Upper lobe of right lung (tissue), 1 donor: ENCODE results near the gene GATAD2A. TPM values are rescaled to one million over a fixed set of nuclear protein-coding genes. Genes with fewer than 3 reads are reported as not detected.
A peak's percentile ranks its signal among the peaks of the same experiment; 100 is the strongest.

Experiments used
- ATAC-seq: fragments of 200-7000 bp; cut with Tn5 transposase; one replicate; pipeline ENCODE4 v1.9.1; 2020; ENCODE audit warnings: mild to moderate bottlenecking, moderate library complexity
- DNase-seq: peaks from one replicate; pipeline ENCODE4 v3.0.0-alpha.2; 2020
- H3K27ac ChIP-seq: fragments of 200-600 bp; one replicate; pipeline ENCODE4 v1.8.0; 2022
- H3K27me3 ChIP-seq: fragments of 200-600 bp; one replicate; pipeline ENCODE4 v1.8.0; 2022; ENCODE audit warnings: mild to moderate bottlenecking
- H3K36me3 ChIP-seq: fragments of 200-600 bp; one replicate; pipeline ENCODE4 v1.8.0; 2022
- H3K4me1 ChIP-seq: fragments of 200-600 bp; one replicate; pipeline ENCODE4 v1.8.0; 2022
- H3K4me3 ChIP-seq: fragments of 200-600 bp; one replicate; pipeline ENCODE4 v1.8.0; 2022; ENCODE audit warnings: mild to moderate bottlenecking
- H3K9me3 ChIP-seq: fragments of 200-600 bp; one replicate; pipeline ENCODE4 v1.8.0; 2022
- CTCF ChIP-seq: fragments of 200-600 bp; IDR thresholded peaks from one replicate; pipeline ENCODE4 v1.8.0; 2022; ENCODE audit warnings: antibody characterized with exemption
- intact Hi-C: fragments of 100-400 bp; cut with DNase I; formaldehyde crosslinking; loops from one replicate; pipeline ENCODE4 v1.11.0; 2022
- total RNA-seq: library from RNA; stranded (reverse); fragmentation: NEBNext Ultra II Directional; extraction: Animal tissue kit (Norgen Biotek cat#: 25700); gene quantifications from one replicate; pipeline ENCODE4 v1.2.1, GENCODE V29; 2021
- donor health status: DM: no; HTN: yes; CAD: no; lungs with severe emphysema.

The GATAD2A gene
- total RNA-seq, 1 donor from 2014 or later = 85.8 TPM

- H3K27me3 ChIP-seq = peaks cover 16% of the 10 kb centered on the region
- no peak for DNase-seq
- intact Hi-C loops = no loop called here
Observed at GRCh38 chr19:19549804-19550464, 144.5 kb downstream of the GATAD2A start.

GRCh38 chr19:19550485-19550929 is 145.0 kb downstream of the GATAD2A start:
- Histone ChIP-seq H3K4me1 (no peaks in the 10 kb centered on the region), H3K4me3 (no peak overlapping the region), H3K36me3 (no peaks in the 10 kb centered on the region), H3K27ac (no peak overlapping the region), H3K9me3 (no peaks in the 10 kb centered on the region), H3K27me3 (peaks cover 16% of the 10 kb centered on the region)
- no peak for TF ChIP-seq CTCF
- ATAC-seq = no peak
- no peak for DNase-seq
- intact Hi-C loops = no loop called here

More at GRCh38 chr19:19549804-19550464, 144.5 kb downstream of the GATAD2A start:
- no peaks in the 10 kb centered on the region for H3K9me3 ChIP-seq
- no peak for TF ChIP-seq CTCF
- H3K4me3 ChIP-seq = no peak overlapping the region
- ATAC-seq = no peak
- no peak overlapping the region for H3K27ac ChIP-seq
- no peaks in the 10 kb centered on the region for H3K36me3 ChIP-seq
- H3K4me1 ChIP-seq = no peaks in the 10 kb centered on the region

- no peak for TF ChIP-seq CTCF
Observed at GRCh38 chr19:19550972-19551852, 145.7 kb downstream of the GATAD2A start.

GRCh38 chr19:19551853-19552192 is 146.3 kb downstream of the GATAD2A start:
- Histone ChIP-seq H3K4me1 (no peaks in the 10 kb centered on the region), H3K9me3 (no peaks in the 10 kb centered on the region), H3K36me3 (no peaks in the 10 kb centered on the region), H3K4me3 (no peak overlapping the region), H3K27me3 (peaks cover 16% of the 10 kb centered on the region), H3K27ac (no peak overlapping the region)
- ATAC-seq (no peak), DNase-seq (no peak)
- no peak for TF ChIP-seq CTCF
- intact Hi-C loops = no loop called here

More at GRCh38 chr19:19550972-19551852, 145.7 kb downstream of the GATAD2A start:
- Histone ChIP-seq H3K36me3 (no peaks in the 10 kb centered on the region), H3K9me3 (no peaks in the 10 kb centered on the region), H3K27ac (no peak overlapping the region), H3K4me1 (no peaks in the 10 kb centered on the region), H3K27me3 (peaks cover 16% of the 10 kb centered on the region), H3K4me3 (no peak overlapping the region)
- intact Hi-C loops = no loop called here
- no peak for ATAC-seq
- DNase-seq = no peak

GRCh38 chr19:19552798-19553197 is 147.3 kb downstream of the GATAD2A start:
- DNase-seq = no peak
- Histone ChIP-seq H3K27me3 (peaks cover 16% of the 10 kb centered on the region), H3K4me3 (no peak overlapping the region), H3K4me1 (no peaks in the 10 kb centered on the region), H3K27ac (no peak overlapping the region), H3K9me3 (no peaks in the 10 kb centered on the region), H3K36me3 (no peaks in the 10 kb centered on the region)
- peak; percentile 54 for ATAC-seq
- peak; percentile 54 for TF ChIP-seq CTCF
- intact Hi-C loops = no loop called here
